Osteocyte (in vitro differentiated cells): ENCODE measurements around the gene HAUS3. TPM values are rescaled to one million over a fixed set of nuclear protein-coding genes. Genes with fewer than 3 reads are reported as not detected.

Experiments used
- DNase-seq: peaks from one replicate; pipeline ENCODE4 v3.0.0; 2021; ENCODE audit warnings: mixed read lengths; ENCODE audit not compliant: unreplicated experiment; ENCODE audit errors: extremely low spot score
- H3K27ac Mint-ChIP-seq: one replicate; pipeline ENCODE4 v1.8.0; 2021; ENCODE audit warnings: mild to moderate bottlenecking, mixed read lengths; ENCODE audit not compliant: unreplicated experiment
- H3K27me3 Mint-ChIP-seq: one replicate; pipeline ENCODE4 v1.8.0; 2021; ENCODE audit warnings: mixed read lengths; ENCODE audit not compliant: unreplicated experiment
- H3K36me3 Mint-ChIP-seq: one replicate; pipeline ENCODE4 v1.8.0; 2021; ENCODE audit warnings: mixed read lengths; ENCODE audit not compliant: unreplicated experiment
- H3K4me1 Mint-ChIP-seq: one replicate; pipeline ENCODE4 v1.8.0; 2021; ENCODE audit warnings: mixed read lengths; ENCODE audit not compliant: unreplicated experiment
- H3K4me3 Mint-ChIP-seq: one replicate; pipeline ENCODE4 v1.8.0; 2021; ENCODE audit warnings: mild to moderate bottlenecking, moderate library complexity, mixed read lengths; ENCODE audit not compliant: unreplicated experiment
- H3K9me3 Mint-ChIP-seq: one replicate; pipeline ENCODE4 v1.8.0; 2021; ENCODE audit warnings: mixed read lengths; ENCODE audit not compliant: unreplicated experiment
- CTCF ChIP-seq: fragments of 200-600 bp; sonication (generic); IDR thresholded peaks from 2 replicates; pipeline ENCODE4 v1.5.0; 2021; ENCODE audit warnings: antibody characterized with exemption, mild to moderate bottlenecking, moderate library complexity
- total RNA-seq: library from RNA; stranded (reverse); gene quantifications from 2 replicates; pipeline ENCODE4 v1.2.1, GENCODE V29; 2021

HAUS3 gene
- total RNA-seq, 1 donor from 2014 or later = 10.2 TPM

GRCh38 chr4:2268357-2269205, 26.7 kb upstream of the HAUS3 start:
- no peaks in the 10 kb centered on the region for H3K4me1 Mint-ChIP-seq
- no peak for DNase-seq
- H3K36me3 Mint-ChIP-seq = no peaks in the 10 kb centered on the region
- no peak for TF ChIP-seq CTCF
- H3K4me3 Mint-ChIP-seq = no peak overlapping the region
- no peaks in the 10 kb centered on the region for H3K27me3 Mint-ChIP-seq
- no peaks in the 10 kb centered on the region for H3K9me3 Mint-ChIP-seq
- no peak overlapping the region for H3K27ac Mint-ChIP-seq

GRCh38 chr4:2267841-2268240, 25.9 kb upstream of the HAUS3 start:
- H3K36me3 Mint-ChIP-seq = no peaks in the 10 kb centered on the region
- no peaks in the 10 kb centered on the region for H3K4me1 Mint-ChIP-seq
- DNase-seq = no peak
- no peaks in the 10 kb centered on the region for H3K9me3 Mint-ChIP-seq
- no peak for TF ChIP-seq CTCF
- no peak overlapping the region for H3K4me3 Mint-ChIP-seq
- no peak overlapping the region for H3K27ac Mint-ChIP-seq
- no peaks in the 10 kb centered on the region for H3K27me3 Mint-ChIP-seq

GRCh38 chr4:2267320-2267811, 25.4 kb upstream of the HAUS3 start:
- no peaks in the 10 kb centered on the region for H3K36me3 Mint-ChIP-seq
- DNase-seq = no peak
- no peak overlapping the region for H3K27ac Mint-ChIP-seq
- TF ChIP-seq CTCF = no peak
- H3K27me3 Mint-ChIP-seq = no peaks in the 10 kb centered on the region
- no peak overlapping the region for H3K4me3 Mint-ChIP-seq
- H3K4me1 Mint-ChIP-seq = no peaks in the 10 kb centered on the region
- no peaks in the 10 kb centered on the region for H3K9me3 Mint-ChIP-seq

GRCh38 chr4:2266821-2267220, 24.9 kb upstream of the HAUS3 start:
- Mint-ChIP-seq H3K4me1 (no peaks in the 10 kb centered on the region), H3K27ac (no peak overlapping the region), H3K4me3 (no peak overlapping the region), H3K27me3 (no peaks in the 10 kb centered on the region), H3K36me3 (no peaks in the 10 kb centered on the region), H3K9me3 (no peaks in the 10 kb centered on the region)
- TF ChIP-seq CTCF = no peak
- DNase-seq = no peak

GRCh38 chr4:2266181-2266580, 24.3 kb upstream of the HAUS3 start:
- DNase-seq = no peak
- H3K4me3 Mint-ChIP-seq = no peak overlapping the region
- H3K36me3 Mint-ChIP-seq = no peaks in the 10 kb centered on the region
- no peaks in the 10 kb centered on the region for H3K4me1 Mint-ChIP-seq
- no peak overlapping the region for H3K27ac Mint-ChIP-seq
- TF ChIP-seq CTCF = no peak
- no peaks in the 10 kb centered on the region for H3K27me3 Mint-ChIP-seq
- H3K9me3 Mint-ChIP-seq = no peaks in the 10 kb centered on the region
